Measurements from ENCODE around the gene LIN52. TPM values are rescaled to one million over a fixed set of nuclear protein-coding genes. Genes with fewer than 3 reads are reported as not detected.
A peak's percentile ranks its signal among the peaks of the same experiment; 100 is the strongest.

The LIN52 gene
- total and polyA plus RNA-seq, 4 donors, result 7.1 to 13.7 (median 8.2) TPM

- no peak overlapping the region for H3K27ac ChIP-seq (ENCODE audit: low read depth in 1 of 2, low read length in 1 of 2)
- H3K9me3 ChIP-seq (ENCODE audit: control insufficient read depth in 4 of 4, insufficient read depth in 3 of 4, low read length in 3 of 4), result no peaks in the 10 kb centered on the region
- H3K4me1 ChIP-seq (ENCODE audit: control insufficient read depth in 5 of 5, insufficient read depth in 5 of 5, low read length in 5 of 5), result peaks cover 0 to 19% (median 11%) of the 10 kb centered on the region in 5 donors
- H3K9ac ChIP-seq (ENCODE audit: insufficient read depth in 1 of 2, low read length in 2 of 2), result no peak overlapping the region
- ATAC-seq (ENCODE audit: insufficient read depth, low FRiP score), result no peak
- no peak overlapping the region for H3K4me3 ChIP-seq
- TF ChIP-seq, protein P1, sequence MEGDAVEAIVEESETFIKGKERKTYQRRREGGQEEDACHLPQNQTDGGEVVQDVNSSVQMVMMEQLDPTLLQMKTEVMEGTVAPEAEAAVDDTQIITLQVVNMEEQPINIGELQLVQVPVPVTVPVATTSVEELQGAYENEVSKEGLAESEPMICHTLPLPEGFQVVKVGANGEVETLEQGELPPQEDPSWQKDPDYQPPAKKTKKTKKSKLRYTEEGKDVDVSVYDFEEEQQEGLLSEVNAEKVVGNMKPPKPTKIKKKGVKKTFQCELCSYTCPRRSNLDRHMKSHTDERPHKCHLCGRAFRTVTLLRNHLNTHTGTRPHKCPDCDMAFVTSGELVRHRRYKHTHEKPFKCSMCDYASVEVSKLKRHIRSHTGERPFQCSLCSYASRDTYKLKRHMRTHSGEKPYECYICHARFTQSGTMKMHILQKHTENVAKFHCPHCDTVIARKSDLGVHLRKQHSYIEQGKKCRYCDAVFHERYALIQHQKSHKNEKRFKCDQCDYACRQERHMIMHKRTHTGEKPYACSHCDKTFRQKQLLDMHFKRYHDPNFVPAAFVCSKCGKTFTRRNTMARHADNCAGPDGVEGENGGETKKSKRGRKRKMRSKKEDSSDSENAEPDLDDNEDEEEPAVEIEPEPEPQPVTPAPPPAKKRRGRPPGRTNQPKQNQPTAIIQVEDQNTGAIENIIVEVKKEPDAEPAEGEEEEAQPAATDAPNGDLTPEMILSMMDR (IDR thresholded peaks at IDR 0.05; ENCODE audit: control extremely low read depth, extremely low read depth), result no peak
- H3K27me3 ChIP-seq (ENCODE audit: control insufficient read depth in 3 of 3, insufficient read depth in 3 of 3, low read length in 2 of 3), result no peaks in the 10 kb centered on the region
- 88 to 91% methylated on average over 3 of the region's 3 CpGs for WGBS, 2 donors
- H3K36me3 ChIP-seq (ENCODE audit: control insufficient read depth in 4 of 4, insufficient read depth in 4 of 4, low read length in 4 of 4), result peaks cover 0 to 4% (median 0%) of the 10 kb centered on the region in 4 donors
- DNase-seq, result no peak
Measured at GRCh38 chr14:74081491-74081890, 3.3 kb upstream of the LIN52 start.

DNA sequence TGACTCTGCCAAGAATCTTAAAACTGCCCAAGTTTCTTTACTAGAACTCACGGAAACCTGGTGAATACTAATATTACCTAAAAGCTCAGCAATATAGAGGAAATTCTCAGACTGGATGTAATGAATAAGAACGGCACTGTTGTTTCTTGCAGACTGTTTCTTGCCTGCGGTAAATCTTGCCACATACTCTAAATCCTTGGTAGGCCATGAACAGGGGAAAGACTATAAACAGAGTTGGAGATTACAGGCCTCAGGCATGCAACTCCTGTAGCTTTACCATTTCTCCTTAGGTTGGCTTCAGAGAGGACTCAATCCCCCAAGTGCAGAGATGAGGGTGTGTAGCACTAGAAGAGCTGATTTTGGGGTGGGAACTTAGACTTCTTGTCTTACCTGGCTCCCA is 1.6 kb upstream of the LIN52 start:
- Histone ChIP-seq H3K9me3 (ENCODE audit: control insufficient read depth in 4 of 4, insufficient read depth in 3 of 4, low read length in 3 of 4) (no peaks in the 10 kb centered on the region), H3K27ac (ENCODE audit: low read depth in 1 of 2, low read length in 1 of 2) (peak overlapping the region in 1 of 2 donors; percentile 33), H3K36me3 (ENCODE audit: control insufficient read depth in 4 of 4, insufficient read depth in 4 of 4, low read length in 4 of 4) (peaks cover 0 to 1% (median 0%) of the 10 kb centered on the region in 4 donors), H3K4me3 (no peak overlapping the region), H3K9ac (ENCODE audit: insufficient read depth in 1 of 2, low read length in 2 of 2) (peak overlapping the region in 1 of 2 donors; percentile 99), H3K4me1 (ENCODE audit: control insufficient read depth in 5 of 5, insufficient read depth in 5 of 5, low read length in 5 of 5) (peaks cover 0 to 19% (median 11%) of the 10 kb centered on the region in 5 donors), H3K27me3 (ENCODE audit: control insufficient read depth in 3 of 3, insufficient read depth in 3 of 3, low read length in 2 of 3) (no peaks in the 10 kb centered on the region)
- 85 to 90% methylated on average over 3 of the region's 3 CpGs for WGBS, 2 donors
- peak in 1 of 3 donors; percentile 4 for DNase-seq
- no peak for ATAC-seq (ENCODE audit: insufficient read depth, low FRiP score)
- TF ChIP-seq, protein P1 (IDR thresholded peaks at IDR 0.05; ENCODE audit: control extremely low read depth, extremely low read depth), result no peak

- Histone ChIP-seq H3K36me3 (ENCODE audit: control insufficient read depth in 4 of 4, insufficient read depth in 4 of 4, low read length in 4 of 4) (peaks cover 0 to 2% (median 0%) of the 10 kb centered on the region in 4 donors), H3K9ac (ENCODE audit: insufficient read depth in 1 of 2, low read length in 2 of 2) (peak overlapping the region in 1 of 2 donors; percentile 99), H3K4me3 (peak overlapping the region; percentile 77), H3K27me3 (ENCODE audit: control insufficient read depth in 3 of 3, insufficient read depth in 3 of 3, low read length in 2 of 3) (no peaks in the 10 kb centered on the region), H3K27ac (ENCODE audit: low read depth in 1 of 2, low read length in 1 of 2) (peak overlapping the region; percentile 82 to 91), H3K4me1 (ENCODE audit: control insufficient read depth in 5 of 5, insufficient read depth in 5 of 5, low read length in 5 of 5) (peaks cover 0 to 19% (median 11%) of the 10 kb centered on the region in 5 donors), H3K9me3 (ENCODE audit: control insufficient read depth in 4 of 4, insufficient read depth in 3 of 4, low read length in 3 of 4) (no peaks in the 10 kb centered on the region)
- ATAC-seq (ENCODE audit: insufficient read depth, low FRiP score) (peak; percentile 7), DNase-seq (peak in 1 of 3 donors; percentile 13)
- 1 to 3% methylated on average over 13 to 15 of the region's 15 CpGs for WGBS, 2 donors
- TF ChIP-seq, protein P1 (IDR thresholded peaks at IDR 0.05; ENCODE audit: control extremely low read depth, extremely low read depth), result no peak
Measured at GRCh38 chr14:74083784-74084276, 926 bp upstream of the LIN52 start.
